Thoracic aorta (tissue), 2 donors: ENCODE data around the gene HIPK4. TPM values are rescaled to one million over a fixed set of nuclear protein-coding genes. Genes with fewer than 3 reads are reported as not detected.

Experiments used
- ATAC-seq: fragments of 150-250 bp; one replicate; pipeline ENCODE4 v1.8.0; 2017; ENCODE audit warnings: low read depth; ENCODE audit not compliant: insufficient number of reproducible peaks, low FRiP score
- DNase-seq: peaks from one replicate; pipeline ENCODE4 v3.0.0-alpha.2; 2020; ENCODE audit warnings: low spot score
- H3K27ac ChIP-seq, 2 donors: fragments of 200-600 bp; sonication (generic); 1 replicate in 1 of 2; 2 replicates in 1 of 2; pipeline ENCODE4 v1.5.1; 2016; ENCODE audit warnings: mild to moderate bottlenecking in 2 of 2, moderate library complexity in 2 of 2
- H3K27me3 ChIP-seq: fragments of 200-600 bp; sonication (generic); replicated peaks from 2 replicates; pipeline ENCODE4 v1.6.0; 2016; ENCODE audit warnings: mild to moderate bottlenecking; ENCODE audit not compliant: insufficient read depth
- H3K36me3 ChIP-seq: fragments of 200-600 bp; sonication (generic); one replicate; pipeline ENCODE4 v1.5.1; 2016
- H3K4me1 ChIP-seq, 2 donors: fragments of 200-600 bp; sonication (generic); 1 replicate in 1 of 2; 2 replicates in 1 of 2; pipeline versions ENCODE4 v1.5.1 to v1.6.0; 2016; ENCODE audit warnings: low read depth in 2 of 2, mild to moderate bottlenecking in 1 of 2; ENCODE audit not compliant: control insufficient read depth in 1 of 2
- H3K4me3 ChIP-seq: fragments of 200-600 bp; sonication (generic); 2 replicates; pipeline ENCODE4 v1.5.1; 2016; ENCODE audit warnings: mild to moderate bottlenecking
- H3K9me3 ChIP-seq: fragments of 200-600 bp; sonication (generic); 2 replicates; pipeline ENCODE4 v1.5.1; 2016
- total RNA-seq, 2 donors: library from RNA; depleted of rRNA; stranded (reverse); fragments of >200 nt; gene quantifications; one replicate each; pipeline versions ENCODE4 v1.1.0 to v1.2.3, GENCODE V29; 2016
- TF ChIP-seq, protein P1 (sequence below): fragments of 200-600 bp; sonication (generic); IDR thresholded peaks from one replicate; pipeline ENCODE4 v1.5.1; 2019; ENCODE audit warnings: antibody characterized with exemption

HIPK4 gene
- total RNA-seq, 2 donors from 2014 or later = not detected

DNA sequence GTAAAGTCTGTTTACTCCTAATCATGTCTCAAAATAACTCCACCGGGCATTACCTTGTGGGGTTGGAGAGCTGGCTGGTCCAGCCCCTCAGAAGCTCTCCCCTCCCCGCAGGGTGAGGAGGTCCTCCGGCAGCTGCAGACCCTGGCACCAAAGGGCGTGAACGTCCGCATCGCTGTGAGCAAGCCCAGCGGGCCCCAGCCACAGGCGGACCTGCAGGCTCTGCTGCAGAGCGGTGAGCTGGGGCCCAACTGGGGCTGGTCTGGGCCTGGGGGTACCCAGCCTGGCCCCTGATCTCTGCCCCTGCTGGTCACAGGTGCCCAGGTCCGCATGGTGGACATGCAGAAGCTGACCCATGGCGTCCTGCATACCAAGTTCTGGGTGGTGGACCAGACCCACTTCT, 20.2 kb downstream of the HIPK4 start:
- ATAC-seq (no peak), DNase-seq (no peak)
- Histone ChIP-seq H3K27me3 (no peaks in the 10 kb centered on the region), H3K27ac (no peak overlapping the region), H3K9me3 (no peaks in the 10 kb centered on the region), H3K36me3 (peaks cover 58% of the 10 kb centered on the region), H3K4me1 (peaks cover 7 to 9% of the 10 kb centered on the region in 2 donors), H3K4me3 (no peak overlapping the region)
- TF ChIP-seq, protein P1, sequence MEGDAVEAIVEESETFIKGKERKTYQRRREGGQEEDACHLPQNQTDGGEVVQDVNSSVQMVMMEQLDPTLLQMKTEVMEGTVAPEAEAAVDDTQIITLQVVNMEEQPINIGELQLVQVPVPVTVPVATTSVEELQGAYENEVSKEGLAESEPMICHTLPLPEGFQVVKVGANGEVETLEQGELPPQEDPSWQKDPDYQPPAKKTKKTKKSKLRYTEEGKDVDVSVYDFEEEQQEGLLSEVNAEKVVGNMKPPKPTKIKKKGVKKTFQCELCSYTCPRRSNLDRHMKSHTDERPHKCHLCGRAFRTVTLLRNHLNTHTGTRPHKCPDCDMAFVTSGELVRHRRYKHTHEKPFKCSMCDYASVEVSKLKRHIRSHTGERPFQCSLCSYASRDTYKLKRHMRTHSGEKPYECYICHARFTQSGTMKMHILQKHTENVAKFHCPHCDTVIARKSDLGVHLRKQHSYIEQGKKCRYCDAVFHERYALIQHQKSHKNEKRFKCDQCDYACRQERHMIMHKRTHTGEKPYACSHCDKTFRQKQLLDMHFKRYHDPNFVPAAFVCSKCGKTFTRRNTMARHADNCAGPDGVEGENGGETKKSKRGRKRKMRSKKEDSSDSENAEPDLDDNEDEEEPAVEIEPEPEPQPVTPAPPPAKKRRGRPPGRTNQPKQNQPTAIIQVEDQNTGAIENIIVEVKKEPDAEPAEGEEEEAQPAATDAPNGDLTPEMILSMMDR = no peak

DNA sequence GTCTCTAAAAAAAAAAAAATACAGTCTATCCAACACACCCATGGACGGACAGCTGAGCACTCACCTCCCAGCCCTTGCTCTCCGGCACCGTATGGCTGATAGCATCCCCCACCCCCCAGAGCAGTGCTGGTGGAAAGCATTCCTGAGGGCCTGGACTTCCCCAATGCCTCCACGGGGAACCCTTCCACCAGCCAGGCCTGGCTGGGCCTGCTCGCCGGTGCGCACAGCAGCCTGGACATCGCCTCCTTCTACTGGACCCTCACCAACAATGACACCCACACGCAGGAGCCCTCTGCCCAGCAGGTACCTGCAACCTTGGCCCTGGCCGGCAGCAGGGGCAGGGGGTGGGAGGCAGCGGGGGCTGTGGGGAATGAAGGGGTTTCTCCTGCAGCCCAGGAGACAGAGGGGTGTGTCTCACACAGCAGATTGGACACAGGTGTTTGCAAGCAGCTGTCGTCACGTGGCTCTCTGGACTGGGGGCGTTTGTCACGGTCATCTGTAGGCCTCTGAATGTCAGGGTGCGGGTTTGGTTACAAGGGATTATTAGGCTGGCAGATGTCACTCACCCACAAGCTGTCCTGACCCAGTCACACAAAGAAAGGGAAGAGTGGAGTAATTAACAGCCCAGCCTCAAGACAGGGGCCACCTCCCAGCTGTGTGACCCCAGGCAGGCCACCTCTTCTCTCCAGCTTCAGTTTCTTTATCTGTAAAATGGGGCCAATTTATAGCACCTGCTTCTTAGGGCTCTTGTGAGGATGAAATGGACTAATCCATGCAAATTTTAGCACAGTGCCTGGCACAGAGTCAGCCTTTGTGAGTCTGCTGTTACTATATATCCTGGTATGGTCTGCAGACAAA, 22.2 kb downstream of the HIPK4 start:
- no peak for ATAC-seq
- H3K27ac ChIP-seq = no peak overlapping the region
- DNase-seq = no peak
- H3K9me3 ChIP-seq = no peaks in the 10 kb centered on the region
- H3K27me3 ChIP-seq = no peaks in the 10 kb centered on the region
- no peak overlapping the region for H3K4me3 ChIP-seq
- TF ChIP-seq, protein P1 = no peak
- H3K4me1 ChIP-seq = peaks cover 7 to 10% of the 10 kb centered on the region in 2 donors
- H3K36me3 ChIP-seq = peaks cover 43% of the 10 kb centered on the region

DNA sequence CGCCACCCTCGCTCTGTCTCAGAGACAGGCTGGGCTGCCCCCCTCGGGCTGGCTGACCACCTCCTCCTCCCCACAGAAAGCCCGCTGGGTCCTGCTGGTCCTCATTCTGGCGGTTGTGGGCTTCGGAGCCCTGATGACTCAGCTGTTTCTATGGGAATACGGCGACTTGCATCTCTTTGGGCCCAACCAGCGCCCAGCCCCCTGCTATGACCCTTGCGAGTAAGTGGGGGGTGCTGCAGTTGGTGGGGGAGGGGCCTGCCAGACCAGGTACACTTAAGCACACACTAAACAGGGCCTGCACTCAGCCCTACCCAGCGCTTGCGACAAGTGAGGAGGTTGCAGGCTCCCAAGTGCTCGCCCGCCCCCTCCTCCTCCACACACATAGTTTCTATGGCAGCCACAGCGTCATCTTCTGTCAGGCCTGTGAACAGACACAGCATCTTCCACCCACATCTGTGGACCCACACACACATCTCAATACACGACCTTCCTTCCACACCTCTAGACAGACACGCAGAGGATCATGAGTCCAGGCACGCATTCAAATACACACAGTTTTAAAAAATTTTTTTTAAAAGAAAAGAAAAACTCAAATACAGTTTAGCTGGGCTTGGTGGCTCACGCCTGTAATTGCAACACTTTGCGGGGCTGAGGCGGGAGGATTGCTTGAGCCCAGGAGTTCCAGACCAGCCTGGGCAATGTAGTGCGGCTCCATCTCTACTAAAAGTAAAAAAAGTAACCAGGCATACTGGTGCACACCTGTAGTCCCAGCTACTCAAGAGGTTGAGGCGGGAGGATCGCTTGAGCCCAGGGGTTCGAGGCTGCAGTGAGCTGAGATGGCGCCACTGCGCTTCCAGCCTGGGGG, 23.1 kb downstream of the HIPK4 start:
- no peaks in the 10 kb centered on the region for H3K9me3 ChIP-seq
- DNase-seq (no peak), ATAC-seq (no peak)
- peaks cover 7 to 10% of the 10 kb centered on the region in 2 donors for H3K4me1 ChIP-seq
- H3K36me3 ChIP-seq = peaks cover 42% of the 10 kb centered on the region
- H3K27ac ChIP-seq = no peak overlapping the region
- H3K4me3 ChIP-seq = no peak overlapping the region
- no peaks in the 10 kb centered on the region for H3K27me3 ChIP-seq
- TF ChIP-seq, protein P1 = no peak

DNA sequence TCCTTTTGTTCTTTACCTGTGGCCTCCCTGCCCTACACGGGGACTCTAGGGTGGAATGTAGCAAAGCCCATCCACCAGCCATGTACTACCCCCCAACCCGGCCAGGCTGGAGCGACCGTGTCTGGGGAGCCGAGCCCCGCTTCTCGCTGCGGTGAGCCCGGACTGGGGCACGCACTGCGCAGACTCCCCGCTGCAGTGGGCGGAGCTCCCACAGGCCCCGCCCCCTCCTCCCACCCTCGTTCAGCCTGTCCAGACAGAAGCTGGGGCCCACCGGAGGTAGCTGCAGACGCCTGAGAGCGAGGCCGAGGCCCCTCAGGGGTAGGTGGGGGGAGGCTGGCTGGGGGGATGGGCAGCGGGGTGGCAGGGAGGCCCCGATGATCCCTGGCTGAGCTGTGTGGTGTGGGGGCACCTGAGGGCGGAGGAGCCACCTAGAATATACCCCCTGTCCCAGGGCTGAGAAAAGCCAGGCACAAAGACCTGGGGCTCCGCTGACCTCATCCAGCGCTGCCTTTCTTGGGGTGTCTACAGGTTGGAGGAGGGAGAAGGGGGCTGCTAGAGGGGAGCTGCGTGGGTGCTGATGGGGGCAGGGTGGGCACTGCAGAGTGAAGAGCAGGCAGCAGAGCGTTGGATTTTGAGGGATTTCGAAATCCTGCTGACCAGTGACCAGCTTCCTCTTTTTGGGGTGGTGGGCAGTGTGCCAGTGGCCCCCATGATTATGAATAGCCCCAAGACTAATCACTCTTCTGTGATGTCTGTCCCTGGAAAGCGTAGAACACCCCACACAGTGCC, 24.2 kb downstream of the HIPK4 start:
- TF ChIP-seq, protein P1 = no peak
- no peak for DNase-seq
- peaks cover 33% of the 10 kb centered on the region for H3K36me3 ChIP-seq
- peak overlapping the region; percentile 68 for H3K4me3 ChIP-seq
- no peaks in the 10 kb centered on the region for H3K9me3 ChIP-seq
- peak; percentile 34 for ATAC-seq
- no peaks in the 10 kb centered on the region for H3K27me3 ChIP-seq
- H3K27ac ChIP-seq = no peak overlapping the region
- peaks cover 7 to 10% of the 10 kb centered on the region in 2 donors for H3K4me1 ChIP-seq
